Suprapubic skin (tissue), 3 donors: ENCODE measurements around the gene CHST13.

Experiments used
- CTCF ChIP-seq, 2 donors: fragments of 200-600 bp in 1 of 2; fragments of 450-650 bp in 1 of 2; sonication (generic) in 1 of 2; IDR thresholded peaks; one replicate each; pipeline ENCODE4 v1.5.1; 2016 to 2019; ENCODE audit warnings: antibody characterized with exemption in 2 of 2, mild to moderate bottlenecking in 1 of 2, moderate library complexity in 1 of 2
- POLR2A ChIP-seq, 2 donors: fragments of 450-650 bp; IDR thresholded peaks; one replicate each; pipeline ENCODE4 v1.6.1; 2017; ENCODE audit warnings: antibody characterized with exemption in 2 of 2, mild to moderate bottlenecking in 2 of 2, moderate library complexity in 2 of 2

- TF ChIP-seq CTCF (IDR thresholded peaks at IDR 0.05): no peak
- no peak for TF ChIP-seq POLR2A (IDR thresholded peaks at IDR 0.05)
These were observed 17.1 kb downstream of the CHST13 start for GRCh38 chr3:126540951-126541627.
